Activated T-cell treated with anti-CD3 and anti-CD28 coated beads, Interleukin-2, amount 50 U/mL, for 4 hours (primary cell): Measurements from ENCODE around the gene OR2T34. TPM values are rescaled to one million over a fixed set of nuclear protein-coding genes. Genes with fewer than 3 reads are reported as not detected.
"Not testable (repeated sequence)": the region's sequence is repeated elsewhere in the genome, so short reads cannot be mapped to it uniquely, and the experiment has no call there.

Experiments
- ATAC-seq, 2 donors: fragments of 200-7000 bp; cut with Tn5 transposase; one replicate each; pipeline ENCODE4 v1.10.0; 2021
- DNase-seq: peaks from one replicate; pipeline ENCODE4 v3.0.0-alpha.2; 2020
- H3K27me3 Mint-ChIP-seq: one replicate; pipeline ENCODE4 v1.8.0; 2021; ENCODE audit warnings: low read depth, mixed read lengths
- H3K36me3 Mint-ChIP-seq: one replicate; pipeline ENCODE4 v1.8.0; 2022; ENCODE audit warnings: mixed read lengths; ENCODE audit not compliant: insufficient read depth
- H3K4me1 Mint-ChIP-seq: one replicate; pipeline ENCODE4 v1.8.0; 2021; ENCODE audit warnings: low read depth, mixed read lengths
- H3K4me3 Mint-ChIP-seq: one replicate; pipeline ENCODE4 v1.8.0; 2021; ENCODE audit warnings: mild to moderate bottlenecking, moderate library complexity, mixed read lengths
- H3K9me3 Mint-ChIP-seq: one replicate; pipeline ENCODE4 v1.8.0; 2021; ENCODE audit warnings: mixed read lengths
- total RNA-seq, 3 donors: library from RNA; stranded (reverse); gene quantifications; one replicate each; pipeline ENCODE4 v1.2.1, GENCODE V29; 2021

Gene OR2T34
- total RNA-seq, 3 donors from 2014 or later, result not detected

- H3K36me3 Mint-ChIP-seq, result no peaks in the 10 kb centered on the region
- no peak for DNase-seq
- H3K4me3 Mint-ChIP-seq, result no peak overlapping the region
- no peaks in the 10 kb centered on the region for H3K4me1 Mint-ChIP-seq
- no peak for ATAC-seq
- H3K27me3 Mint-ChIP-seq, result no peaks in the 10 kb centered on the region
- H3K9me3 Mint-ChIP-seq, result no peaks in the 10 kb centered on the region
Observed at GRCh38 chr1:248585266-248585665, 10.7 kb upstream of the OR2T34 start.

DNA sequence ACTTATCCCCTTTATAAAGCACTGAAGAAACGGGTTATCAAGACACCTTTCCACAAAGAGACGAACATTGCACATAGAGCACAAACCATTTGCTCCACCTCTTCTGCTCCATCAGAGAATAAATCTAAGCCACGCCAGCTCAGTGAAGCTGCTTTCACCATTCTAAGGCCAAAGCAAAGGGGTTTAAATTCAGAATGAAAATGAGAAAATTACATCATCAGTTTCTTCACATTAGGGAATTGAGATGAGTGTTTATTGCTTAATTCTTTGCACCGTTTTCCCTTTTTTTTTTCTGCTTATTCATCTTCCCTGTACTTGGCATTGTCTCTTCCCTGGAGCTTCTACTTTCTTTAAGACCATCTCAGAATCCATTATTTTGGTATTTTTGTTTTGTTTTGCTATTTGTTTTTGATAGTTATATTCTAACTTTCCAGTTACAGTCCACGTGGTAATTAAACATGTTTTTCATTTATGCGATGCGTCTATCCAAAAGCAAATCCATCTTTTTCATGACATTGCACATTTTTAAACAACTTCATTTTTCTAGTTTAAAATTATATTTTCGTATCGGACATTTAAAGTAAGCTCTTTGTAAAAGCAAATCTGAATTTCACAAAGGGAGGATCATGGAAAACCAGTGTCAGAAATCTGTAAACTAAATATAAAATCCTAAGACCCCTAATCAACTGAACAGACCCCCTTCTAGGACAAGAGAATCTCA, 1.9 kb upstream of the OR2T34 start:
- H3K27me3 Mint-ChIP-seq, result no peaks in the 10 kb centered on the region
- no peak for DNase-seq
- H3K4me1 Mint-ChIP-seq, result no peaks in the 10 kb centered on the region
- no peak overlapping the region for H3K4me3 Mint-ChIP-seq
- ATAC-seq, result no peak
- peaks cover 4% of the 10 kb centered on the region for H3K9me3 Mint-ChIP-seq
- H3K36me3 Mint-ChIP-seq, result no peaks in the 10 kb centered on the region

DNA sequence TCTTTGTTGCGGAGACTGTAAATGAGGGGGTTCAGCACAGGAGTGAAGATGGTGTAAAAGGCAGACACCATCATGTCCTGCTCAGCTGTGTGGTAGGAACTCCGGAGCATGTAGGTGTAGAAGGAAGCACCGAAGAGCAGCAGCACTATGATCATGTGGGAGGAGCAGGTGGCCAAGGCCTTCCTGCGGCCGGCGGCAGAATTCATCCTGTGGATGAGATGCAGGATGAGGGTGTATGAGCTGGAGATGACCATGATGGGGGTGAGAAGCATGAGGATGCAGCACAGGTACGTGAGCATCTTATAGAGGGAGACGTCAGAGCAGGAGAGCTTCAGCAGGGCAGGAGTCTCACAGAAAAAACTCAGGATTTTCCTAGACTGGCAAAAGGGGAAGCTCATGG, 701 bp downstream of the OR2T34 start:
- not testable (repeated sequence) for H3K27me3 Mint-ChIP-seq, DNase-seq, ATAC-seq, H3K4me1 Mint-ChIP-seq, H3K36me3 Mint-ChIP-seq, H3K4me3 Mint-ChIP-seq, H3K9me3 Mint-ChIP-seq

- ATAC-seq, H3K9me3 Mint-ChIP-seq, H3K4me1 Mint-ChIP-seq, H3K36me3 Mint-ChIP-seq, H3K4me3 Mint-ChIP-seq, H3K27me3 Mint-ChIP-seq, DNase-seq: not testable (repeated sequence)
Observed at GRCh38 chr1:248572049-248572448, 2.5 kb downstream of the OR2T34 start.

GRCh38 chr1:248570811-248571210, 3.7 kb downstream of the OR2T34 start:
- peaks cover 16% of the 10 kb centered on the region for H3K4me1 Mint-ChIP-seq
- not testable (repeated sequence) for H3K4me3 Mint-ChIP-seq, H3K9me3 Mint-ChIP-seq, ATAC-seq, H3K27me3 Mint-ChIP-seq, DNase-seq, H3K36me3 Mint-ChIP-seq

DNA sequence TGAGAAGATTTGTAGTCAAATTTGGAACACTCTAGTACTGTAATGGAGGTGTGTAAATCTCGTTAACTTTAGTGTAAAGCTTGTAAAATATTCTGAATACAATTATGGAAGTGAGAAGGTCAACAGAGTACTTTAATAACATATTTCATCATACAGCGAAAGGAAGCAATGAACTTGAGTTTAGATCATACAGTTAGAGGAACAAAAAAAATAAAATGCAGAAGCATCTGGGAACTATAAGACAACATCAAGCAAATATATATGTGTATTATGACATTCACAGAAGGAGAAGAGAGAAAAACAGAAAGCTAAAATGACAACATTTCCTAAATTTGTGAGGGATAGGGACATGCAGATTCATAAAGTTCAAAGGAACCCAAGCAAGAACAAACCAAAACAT, 5.5 kb downstream of the OR2T34 start:
- H3K4me3 Mint-ChIP-seq, DNase-seq, ATAC-seq, H3K36me3 Mint-ChIP-seq, H3K9me3 Mint-ChIP-seq, H3K27me3 Mint-ChIP-seq: not testable (repeated sequence)
- peaks cover 19% of the 10 kb centered on the region for H3K4me1 Mint-ChIP-seq

DNA sequence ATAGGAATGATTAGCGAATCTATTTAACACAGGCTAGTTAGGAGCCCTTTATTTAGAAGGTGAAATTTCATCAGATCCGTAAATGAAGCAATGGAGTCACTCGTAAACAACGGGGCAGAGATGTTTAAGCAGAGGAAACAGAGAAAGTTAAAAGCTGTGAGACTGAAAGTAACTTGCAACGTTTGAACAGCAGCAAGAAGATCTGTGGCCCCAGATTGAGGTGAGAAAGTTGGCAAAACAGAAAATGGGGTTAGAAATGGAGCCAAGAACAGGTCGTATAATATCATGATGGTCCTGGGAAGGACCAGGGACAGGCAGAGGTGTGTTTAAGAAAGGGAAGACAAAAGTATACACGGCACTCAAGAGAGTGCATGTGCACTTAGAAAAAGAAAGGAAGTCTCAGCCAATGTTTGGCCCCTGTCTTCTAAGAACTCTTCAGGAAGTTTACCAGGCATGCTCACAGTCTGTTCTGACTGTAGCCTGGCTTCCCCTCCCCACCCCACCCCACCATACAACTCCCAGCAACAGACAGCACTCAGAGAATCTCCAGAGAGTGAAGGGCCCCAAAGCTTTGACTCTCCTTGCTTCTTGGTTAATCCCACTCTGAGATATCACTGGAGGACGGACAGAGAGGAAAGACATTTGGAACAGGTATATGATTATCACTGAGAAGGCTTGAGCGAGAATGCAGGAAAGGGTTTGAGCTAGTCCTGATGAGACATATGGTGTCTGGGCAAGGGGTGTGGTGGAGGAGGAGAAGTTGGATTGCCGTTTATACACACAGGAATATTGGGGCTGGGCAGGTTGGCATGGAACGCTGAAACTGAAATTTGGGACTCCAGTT, 8.8 kb downstream of the OR2T34 start:
- DNase-seq, H3K27me3 Mint-ChIP-seq, H3K36me3 Mint-ChIP-seq, H3K9me3 Mint-ChIP-seq: not testable (repeated sequence)
- Mint-ChIP-seq H3K4me3 (peak overlapping the region; percentile 79), H3K4me1 (peaks cover 17% of the 10 kb centered on the region)
- peak; percentile 76 to 91 for ATAC-seq

- not testable (repeated sequence) for H3K36me3 Mint-ChIP-seq, ATAC-seq, H3K4me3 Mint-ChIP-seq, DNase-seq, H3K9me3 Mint-ChIP-seq, H3K27me3 Mint-ChIP-seq
- peaks cover 12% of the 10 kb centered on the region for H3K4me1 Mint-ChIP-seq
Observed at GRCh38 chr1:248562672-248563071, 11.9 kb downstream of the OR2T34 start, which contains the start of gene OR2T29. Gene OR2T29, minus strand, starts transcription at chr1:248562772. Its CDS starts 3,281 bp downstream, at chr1:248559491.

DNA sequence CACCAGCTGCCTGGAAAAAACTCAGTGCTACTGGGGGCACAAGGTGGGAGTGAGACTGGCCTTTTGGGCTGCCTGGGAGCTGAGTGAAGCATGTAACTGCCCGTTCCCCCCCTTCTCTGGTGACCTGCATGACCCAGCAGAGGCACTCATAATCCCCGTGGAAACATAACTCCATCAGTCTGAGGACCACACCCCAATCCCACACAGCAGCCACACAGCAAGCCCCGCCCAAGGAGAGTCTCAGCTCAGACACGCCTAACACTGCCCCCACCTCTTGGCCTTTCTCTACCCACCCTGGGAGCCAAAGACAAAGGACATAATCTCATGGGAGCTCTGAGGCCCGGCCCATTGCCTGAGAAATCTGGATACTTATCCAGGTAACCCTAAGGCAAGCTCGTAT, 23.5 kb downstream of the OR2T34 start:
- H3K9me3 Mint-ChIP-seq, H3K4me1 Mint-ChIP-seq, ATAC-seq, DNase-seq, H3K36me3 Mint-ChIP-seq, H3K27me3 Mint-ChIP-seq, H3K4me3 Mint-ChIP-seq: not testable (repeated sequence)

DNA sequence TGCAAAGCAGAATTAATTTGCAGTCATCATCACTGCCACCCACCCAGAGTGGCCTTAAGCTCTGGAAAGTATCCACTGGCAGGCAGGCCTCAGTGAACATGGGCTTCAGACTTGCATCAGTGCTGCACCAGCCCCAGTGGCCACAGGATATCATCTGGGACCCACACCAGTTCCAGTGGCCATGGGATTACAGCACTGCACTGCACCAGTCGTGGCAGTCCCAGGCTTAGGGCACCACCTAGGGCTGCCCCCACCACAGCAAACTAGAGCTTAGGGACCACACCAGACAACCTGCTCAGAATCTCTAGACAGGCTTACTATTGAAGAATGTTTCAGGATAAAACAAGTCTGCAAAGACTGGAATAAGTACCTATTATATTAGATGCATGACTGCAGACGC, 27.2 kb downstream of the OR2T34 start:
- H3K9me3 Mint-ChIP-seq, H3K4me3 Mint-ChIP-seq, H3K27me3 Mint-ChIP-seq, H3K36me3 Mint-ChIP-seq, H3K4me1 Mint-ChIP-seq, ATAC-seq, DNase-seq: not testable (repeated sequence)

DNA sequence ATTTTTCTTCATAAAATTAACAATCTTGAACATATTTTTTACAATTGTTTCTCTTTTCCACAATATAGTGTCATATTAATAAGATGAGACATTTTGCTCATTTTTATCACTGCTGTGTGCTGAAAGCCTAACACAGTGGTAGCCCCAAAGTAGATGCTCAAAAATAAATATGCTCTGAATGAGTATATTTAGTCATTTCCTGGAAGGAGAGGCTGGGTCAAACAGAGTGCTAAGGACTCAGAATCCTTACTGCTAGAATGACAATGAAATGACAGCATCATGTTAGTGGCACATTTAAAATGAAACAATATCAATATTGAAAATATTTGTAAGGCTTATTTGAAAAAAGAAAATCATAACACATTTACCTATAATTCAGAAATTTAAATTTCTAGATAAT, 37.1 kb downstream of the OR2T34 start:
- not testable (repeated sequence) for H3K9me3 Mint-ChIP-seq, ATAC-seq, DNase-seq, H3K36me3 Mint-ChIP-seq, H3K4me1 Mint-ChIP-seq, H3K27me3 Mint-ChIP-seq, H3K4me3 Mint-ChIP-seq

Other genes with a start within 250 kb of the OR2T34 start
- gene OR14C36, start 226.0 kb downstream of the OR2T34 start, total RNA-seq, result not detected
- gene OR2T4, start 213.1 kb downstream of the OR2T34 start, total RNA-seq, result not detected
- gene OR2T6, start 199.0 kb downstream of the OR2T34 start, total RNA-seq, result not detected
- gene OR2T1, start 171.7 kb downstream of the OR2T34 start, total RNA-seq, result not detected
- not detected for gene OR2T2, start 129.1 kb downstream of the OR2T34 start, total RNA-seq
- gene OR2T3, start 101.4 kb downstream of the OR2T34 start, total RNA-seq, result not detected
- not detected for gene OR2T5, start 86.2 kb downstream of the OR2T34 start, total RNA-seq
- not detected for gene OR2G6, start 66.7 kb downstream of the OR2T34 start, total RNA-seq
- gene OR2T29, start 12.0 kb downstream of the OR2T34 start, total RNA-seq, result not detected
- not detected for gene OR2T10, start 22.9 kb upstream of the OR2T34 start, total RNA-seq
- not detected for gene OR2T11, start 60.3 kb upstream of the OR2T34 start, total RNA-seq
- not detected for gene OR2T35, start 70.5 kb upstream of the OR2T34 start, total RNA-seq
- gene OR2T27, start 80.8 kb upstream of the OR2T34 start, total RNA-seq, result not detected
- gene OR14I1, start 128.0 kb upstream of the OR2T34 start, total RNA-seq, result not detected
- gene LYPD8, start 181.0 kb upstream of the OR2T34 start, total RNA-seq, result not detected